Panc1 (cell line): ENCODE measurements around the gene GIGYF1. TPM values are rescaled to one million over a fixed set of nuclear protein-coding genes. Genes with fewer than 3 reads are reported as not detected.

ENCODE experiments used
- ATAC-seq: fragments of 200-7000 bp; cut with Tn5 transposase; 2 replicates; pipeline ENCODE4 v1.9.1; 2020; ENCODE audit warnings: mild to moderate bottlenecking, moderate library complexity
- BruUV-seq: library from RNA; stranded (reverse); fragments of 400-500 nt; replicated peaks from 2 replicates; lab custom pipeline; 2021; lab: Mats Ljungman, UMichigan
- CTCF ChIA-PET: fragments of 300-600 bp; sonication (Branson Sonifier 250); formaldehyde crosslinking; loops from one replicate; lab custom pipeline; 2022; ENCODE audit warnings: antibody characterized with exemption; lab: Charles Lee
- POLR2A ChIA-PET: fragments of 300-600 bp; sonication (Branson Sonifier 250); formaldehyde crosslinking; loops from one replicate; lab custom pipeline; 2022; ENCODE audit warnings: antibody characterized with exemption; lab: Charles Lee
- DNase-seq: peaks from one replicate; pipeline ENCODE4 v3.0.0-alpha.2; 2010; ENCODE audit warnings: low read depth, low spot score
- H3K27ac ChIP-seq: 2 replicates; pipeline ENCODE4 v1.5.1; 2011; ENCODE audit warnings: mild to moderate bottlenecking, low read length, inconsistent platforms
- H3K27me3 ChIP-seq: fragments of 200-500 bp; sonication (Bioruptor generic); 2 replicates; pipeline ENCODE4 v1.6.0; 2014; ENCODE audit warnings: low read length, inconsistent platforms; ENCODE audit not compliant: control insufficient read depth, insufficient read depth
- H3K36me3 ChIP-seq: fragments of 200-500 bp; sonication (Bioruptor generic); 2 replicates; pipeline ENCODE4 v1.5.1; 2014; ENCODE audit warnings: inconsistent platforms, mild to moderate bottlenecking, low read length, moderate library complexity; ENCODE audit not compliant: control insufficient read depth, insufficient read depth
- H3K4me1 ChIP-seq: 2 replicates; pipeline ENCODE4 v1.5.1; 2011; ENCODE audit warnings: inconsistent platforms, mild to moderate bottlenecking, low read length, moderate library complexity; ENCODE audit not compliant: control insufficient read depth, insufficient read depth
- H3K4me3 ChIP-seq, 2 experiments: 2 replicates each; pipeline ENCODE4 v1.5.1; 2011 to 2012; ENCODE audit warnings: low read depth in 2 of 2, low read length in 2 of 2, mild to moderate bottlenecking in 2 of 2, inconsistent platforms in 1 of 2, moderate library complexity in 1 of 2
- H3K9me3 ChIP-seq: fragments of 200-500 bp; sonication (Bioruptor generic); 2 replicates; pipeline ENCODE4 v1.5.1; 2014; ENCODE audit warnings: low read depth, mild to moderate bottlenecking, inconsistent platforms, low read length, moderate library complexity; ENCODE audit not compliant: control insufficient read depth, insufficient read depth
- CTCF ChIP-seq: fragments of 450-650 bp; IDR thresholded peaks from 2 replicates; pipeline ENCODE4 v1.5.1; 2017; ENCODE audit warnings: mild to moderate bottlenecking
- POLR2AphosphoS5 ChIP-seq: IDR thresholded peaks from 2 replicates; pipeline ENCODE4 v1.6.1; 2012; ENCODE audit warnings: mild to moderate bottlenecking, low read depth, low read length, moderate library complexity
- REST ChIP-seq, 2 experiments: IDR thresholded peaks; 2 replicates each; pipeline ENCODE4 v1.6.1; 2011 to 2012; ENCODE audit warnings: low read depth in 2 of 2, control low read depth in 1 of 2, low read length in 1 of 2, mild to moderate bottlenecking in 1 of 2, moderate library complexity in 1 of 2; ENCODE audit not compliant: insufficient read depth in 1 of 2
- SIN3A ChIP-seq: IDR thresholded peaks from 2 replicates; pipeline ENCODE4 v1.6.1; 2012; ENCODE audit warnings: low read depth, mild to moderate bottlenecking, low read length, moderate library complexity, borderline replicate concordance; ENCODE audit not compliant: insufficient read depth
- TCF7L2 ChIP-seq: IDR thresholded peaks from 2 replicates; pipeline ENCODE4 v1.6.1; 2011; ENCODE audit warnings: mild to moderate bottlenecking, low read depth, low read length, inconsistent platforms
- in situ Hi-C: cut with HindIII; loops from 2 replicates; pipeline ENCODE4 v1.10.0; 2016; ENCODE audit warnings: low sequenced_read_pairs, low pct_unique_long_range_greater_than_20kb
- intact Hi-C: fragments of 100-400 bp; cut with micrococcal nuclease; formaldehyde crosslinking; loops from one replicate; pipeline ENCODE4 v1.10.0; 2022; ENCODE audit not compliant: unreplicated experiment
- total RNA-seq: library from RNA; stranded (reverse); gene quantifications from one replicate; pipeline ENCODE4 v1.2.1, GENCODE V29; 2021; ENCODE audit not compliant: unreplicated experiment

Gene GIGYF1
- total RNA-seq, 1 experiment from 2014 or later: 52.6 TPM

GRCh38 chr7:100632951-100633717 is 60.9 kb downstream of the GIGYF1 start:
- peak overlapping the region; percentile 59 to 62 for H3K4me3 ChIP-seq
- H3K9me3 ChIP-seq: no peaks in the 10 kb centered on the region
- no peaks in the 10 kb centered on the region; the same call in 1 of the 2 replicates for H3K36me3 ChIP-seq
- no peaks in the 10 kb centered on the region for H3K27me3 ChIP-seq
- in situ Hi-C loops: no loop called here
- ATAC-seq (peak; percentile 85), DNase-seq (no peak)
- intact Hi-C loops: loop anchor here (10.0 kb wide), 1 partner anchor 52 kb away; no protein-coding TSS in a partner anchor
- BruUV-seq: no TSS peak
- ChIA-PET POLR2A (interaction anchor here (0.7 kb wide), 1 partner anchor 24 kb away, joined by 13 read pairs; no protein-coding TSS in a partner anchor), CTCF (interaction anchor here (0.6 to 1.2 kb wide), 8 partner anchors 13 to 69 kb away, joined by 3 to 6 read pairs (median 4); partner anchors contain the start of genes FBXO24, LRCH4 and MOSPD3)
- no peak for TF ChIP-seq TCF7L2
- TF ChIP-seq REST (IDR thresholded peaks at IDR 0.05; ENCODE audit: insufficient read depth in 1 of 2, low read depth in 2 of 2, low read length in 1 of 2): peak in 1 of 2 experiments; percentile 59; a peak in 1 of 4 replicates
- TF ChIP-seq CTCF: peak; percentile 74
- peak overlapping the region; percentile 76 for H3K27ac ChIP-seq
- H3K4me1 ChIP-seq: no peaks in the 10 kb centered on the region

- POLR2A ChIA-PET: interaction anchor here (0.6 kb wide), 1 partner anchor 11 kb away, joined by 10 read pairs; no protein-coding TSS in a partner anchor
Measured at GRCh38 chr7:100630066-100630465, 64.0 kb downstream of the GIGYF1 start.

More at GRCh38 chr7:100630066-100630465, 64.0 kb downstream of the GIGYF1 start:
- no TSS peak for BruUV-seq
- H3K4me1 ChIP-seq: no peaks in the 10 kb centered on the region
- H3K27ac ChIP-seq: no peak overlapping the region
- H3K36me3 ChIP-seq: no peaks in the 10 kb centered on the region; the same call in 1 of the 2 replicates
- in situ Hi-C loops (no loop called here), intact Hi-C loops (loop anchor here (10.0 kb wide), 1 partner anchor 55 kb away; no protein-coding TSS in a partner anchor)
- no peaks in the 10 kb centered on the region for H3K27me3 ChIP-seq
- TF ChIP-seq REST (IDR thresholded peaks at IDR 0.05; ENCODE audit: insufficient read depth in 1 of 2, low read depth in 2 of 2, low read length in 1 of 2) (no peak), CTCF (no peak), SIN3A (no peak), TCF7L2 (no peak), POLR2AphosphoS5 (no peak)
- DNase-seq (no peak), ATAC-seq (no peak)
- CTCF ChIA-PET: no interaction called here
- no peaks in the 10 kb centered on the region for H3K9me3 ChIP-seq
- H3K4me3 ChIP-seq: no peak overlapping the region
